GM19467 (cell line): ENCODE data around the gene TAB2.
"Not testable (repeated sequence)": the region's sequence is repeated elsewhere in the genome, so short reads cannot be mapped to it uniquely, and the experiment has no call there.

Source experiments
- ATAC-seq: cut with Tn5 transposase; IDR thresholded peaks from one replicate; pipeline ENCODE4 v1.9.1; 2021; ENCODE audit warnings: mild to moderate bottlenecking, moderate library complexity; ENCODE audit not compliant: unreplicated experiment

Gene TAB2

GRCh38 chr6:149440735-149441671 lies 123.5 kb downstream of the TAB2 start:
- ATAC-seq, result no peak

GRCh38 chr6:149441740-149442139 lies 124.2 kb downstream of the TAB2 start:
- ATAC-seq, result no peak

GRCh38 chr6:149443411-149444181 lies 126.1 kb downstream of the TAB2 start:
- no peak for ATAC-seq

GRCh38 chr6:149444360-149445094 lies 127.0 kb downstream of the TAB2 start:
- not testable (repeated sequence) for ATAC-seq

- ATAC-seq, result no peak
These were observed 127.6 kb downstream of the TAB2 start for GRCh38 chr6:149445095-149445466.

- no peak for ATAC-seq
These were observed 128.1 kb downstream of the TAB2 start for GRCh38 chr6:149445573-149445972.

GRCh38 chr6:149446791-149447376 lies 129.4 kb downstream of the TAB2 start:
- ATAC-seq, result no peak

GRCh38 chr6:149448821-149449453 lies 131.4 kb downstream of the TAB2 start:
- no peak for ATAC-seq

- ATAC-seq, result no peak
These were observed 132.5 kb downstream of the TAB2 start for GRCh38 chr6:149449831-149450678.

GRCh38 chr6:149450679-149451375 lies 133.3 kb downstream of the TAB2 start:
- ATAC-seq, result no peak

- no peak for ATAC-seq
These were observed 134.0 kb downstream of the TAB2 start for GRCh38 chr6:149451376-149452036.

GRCh38 chr6:149452037-149452939 lies 134.8 kb downstream of the TAB2 start:
- no peak for ATAC-seq

GRCh38 chr6:149453597-149454345 lies 136.3 kb downstream of the TAB2 start:
- no peak for ATAC-seq

- no peak for ATAC-seq
These were observed 136.9 kb downstream of the TAB2 start for GRCh38 chr6:149454346-149454848.

- ATAC-seq, result no peak
These were observed 137.7 kb downstream of the TAB2 start for GRCh38 chr6:149455031-149455732.
